B cell (primary cell): Measurements from ENCODE around the gene CXCL5. TPM values are rescaled to one million over a fixed set of nuclear protein-coding genes. Genes with fewer than 3 reads are reported as not detected.

Source experiments
- ATAC-seq: fragments of 200-7000 bp; cut with Tn5 transposase; one replicate; pipeline ENCODE4 v1.10.0; 2021; ENCODE audit warnings: low read depth, mild to moderate bottlenecking, moderate number of reproducible peaks, moderate library complexity
- CTCF ChIA-PET: fragments of 350-600 bp; sonication (Branson Sonifier 250); formaldehyde crosslinking; loops from one replicate; lab custom pipeline; 2021; ENCODE audit warnings: antibody characterized with exemption, inconsistent platforms; lab: Charles Lee
- POLR2A ChIA-PET: fragments of 350-600 bp; sonication (Branson Sonifier 250); formaldehyde crosslinking; loops from one replicate; lab custom pipeline; 2021; ENCODE audit warnings: antibody characterized with exemption; lab: Charles Lee
- DNase-seq: peaks from one replicate; pipeline ENCODE4 v3.0.0; 2013
- H2AFZ ChIP-seq: 2 replicates; pipeline ENCODE4 v1.6.1; 2012; ENCODE audit warnings: mild to moderate bottlenecking, low read depth, low read length; ENCODE audit not compliant: insufficient read depth, poor library complexity, severe bottlenecking
- H3K27ac ChIP-seq, 2 donors: 1 replicate in 1 of 2; 2 replicates in 1 of 2; pipeline ENCODE4 v1.5.1; 2012 to 2013; ENCODE audit warnings: low read length in 2 of 2, mild to moderate bottlenecking in 2 of 2, moderate library complexity in 1 of 2
- H3K27me3 ChIP-seq, 4 experiments: fragments of 200-600 bp in 1 of 4; sonication (generic) in 1 of 4; replicated peaks in 1 of 4; 1 replicate in 2 of 4; 2 replicates in 2 of 4; pipeline versions ENCODE4 v1.6.1 to v1.7.0; 2013 to 2016; ENCODE audit warnings: low read length in 3 of 4, mild to moderate bottlenecking in 2 of 4, mixed read lengths in 1 of 4, moderate library complexity in 1 of 4; ENCODE audit not compliant: insufficient read depth in 4 of 4, control insufficient read depth in 3 of 4; ENCODE audit errors: control extremely low read depth in 1 of 4
- H3K36me3 ChIP-seq, 2 experiments: replicated peaks in 1 of 2; 1 replicate in 1 of 2; 2 replicates in 1 of 2; pipeline versions ENCODE4 v1.6.1 to v1.7.1; 2013; ENCODE audit warnings: low read length in 1 of 2; ENCODE audit not compliant: insufficient read depth in 2 of 2, control insufficient read depth in 1 of 2; ENCODE audit errors: control extremely low read depth in 1 of 2, extremely low read depth in 1 of 2
- H3K4me1 ChIP-seq, 2 donors: fragments of 200-600 bp in 1 of 2; sonication (generic) in 1 of 2; 1 replicate in 1 of 2; 2 replicates in 1 of 2; pipeline versions ENCODE4 v1.5.1 to v1.6.1; 2013 to 2017; ENCODE audit warnings: low read length in 2 of 2; ENCODE audit not compliant: control insufficient read depth in 2 of 2, insufficient read depth in 2 of 2
- H3K4me2 ChIP-seq: replicated peaks from 2 replicates; pipeline ENCODE3; 2012; ENCODE audit warnings: mild to moderate bottlenecking, low read depth, low read length; ENCODE audit not compliant: poor library complexity, severe bottlenecking
- H3K4me3 ChIP-seq, 5 experiments: fragments of 200-600 bp in 1 of 5; sonication (generic) in 1 of 5; 1 replicate in 3 of 5; 2 replicates in 2 of 5; pipeline versions ENCODE4 v1.5.1 to v1.7.0; 2011 to 2016; ENCODE audit warnings: low read length in 4 of 5, mild to moderate bottlenecking in 4 of 5, low read depth in 2 of 5, control low read depth in 1 of 5, moderate library complexity in 1 of 5; ENCODE audit not compliant: insufficient read depth in 1 of 5; ENCODE audit errors: control extremely low read depth in 1 of 5, extremely low read depth in 1 of 5
- H3K79me2 ChIP-seq: fragments of 200-600 bp; sonication (generic); one replicate; pipeline ENCODE4 v1.6.0; 2016; ENCODE audit warnings: low read length; ENCODE audit not compliant: control insufficient read depth, insufficient read depth
- H3K9ac ChIP-seq: fragments of 200-600 bp; sonication (generic); 2 replicates; pipeline ENCODE4 v1.6.1; 2017; ENCODE audit warnings: mild to moderate bottlenecking, low read length, moderate library complexity
- H3K9me3 ChIP-seq, 3 donors: one replicate each; pipeline versions ENCODE4 v1.6.1 to v1.7.1; 2013; ENCODE audit warnings: low read length in 2 of 3; ENCODE audit not compliant: control insufficient read depth in 2 of 3, insufficient read depth in 1 of 3; ENCODE audit errors: control extremely low read depth in 1 of 3
- H4K20me1 ChIP-seq: 2 replicates; pipeline ENCODE4 v1.6.0; 2012; ENCODE audit warnings: mild to moderate bottlenecking, low read length; ENCODE audit not compliant: insufficient read depth, control insufficient read depth, poor library complexity, severe bottlenecking
- H3K27ac Mint-ChIP-seq: one replicate; pipeline ENCODE4 v1.8.0; 2021; ENCODE audit warnings: mixed read lengths
- H3K27me3 Mint-ChIP-seq: one replicate; pipeline ENCODE4 v1.8.0; 2021; ENCODE audit warnings: mixed read lengths
- H3K4me1 Mint-ChIP-seq: one replicate; pipeline ENCODE4 v1.8.0; 2021; ENCODE audit warnings: mixed read lengths
- H3K4me3 Mint-ChIP-seq: one replicate; pipeline ENCODE4 v1.8.0; 2021; ENCODE audit warnings: mixed read lengths
- H3K9me3 Mint-ChIP-seq: one replicate; pipeline ENCODE4 v1.8.0; 2022; ENCODE audit warnings: mixed read lengths; ENCODE audit not compliant: insufficient read depth
- CTCF ChIP-seq: fragments of 200-600 bp; IDR thresholded peaks from one replicate; pipeline ENCODE4 v1.8.0; 2022; ENCODE audit warnings: antibody characterized with exemption, mild to moderate bottlenecking
- EZH2 ChIP-seq: IDR thresholded peaks from 2 replicates; pipeline ENCODE4 v1.6.1; 2012; ENCODE audit warnings: borderline replicate concordance, low read depth, mild to moderate bottlenecking, moderate library complexity, low read length; ENCODE audit not compliant: insufficient read depth, poor library complexity, severe bottlenecking
- WGBS: methylation state at CpG from one replicate; pipeline ENCODE4 v1.1.5; 2013; ENCODE audit warnings: missing lambda C conversion rate; ENCODE audit not compliant: insufficient coverage; 5-methylcytosine and 5-hydroxymethylcytosine counted together
- intact Hi-C: fragments of 100-400 bp; cut with micrococcal nuclease; formaldehyde crosslinking; loops from one replicate; pipeline ENCODE4 v1.10.0; 2022
- polyA plus RNA-seq: library from polyadenylated mRNA; depleted of rRNA; stranded (reverse); fragments of >200 nt; gene quantifications from 2 replicates; pipeline ENCODE4 v1.2.3, GENCODE V29; 2012
- total RNA-seq, 2 donors: library from RNA; stranded (reverse); fragments of 120-200 nt in 1 of 2; gene quantifications; 1 replicate in 1 of 2; 2 replicates in 1 of 2; pipeline versions ENCODE4 v1.2.3 to v1.2.4, GENCODE V29; 2013 to 2022

Gene CXCL5
- total and polyA plus RNA-seq, 2 donors (not counting 1 experiment from before 2014, with no cell fraction given): not detected

GRCh38 chr4:73979407-73979957 is 19.0 kb downstream of the CXCL5 start:
- Histone ChIP-seq H3K27me3 (no peaks in the 10 kb centered on the region), H3K9ac (no peak overlapping the region), H3K9me3 (peaks cover 0 to 15% (median 0%) of the 10 kb centered on the region in 3 donors), H2AFZ (no peak overlapping the region), H4K20me1 (no peaks in the 10 kb centered on the region), H3K79me2 (no peaks in the 10 kb centered on the region), H3K4me2 (no peak overlapping the region), H3K27ac (no peak overlapping the region), H3K4me1 (no peaks in the 10 kb centered on the region), H3K4me3 (no peak overlapping the region), H3K36me3 (no peaks in the 10 kb centered on the region)
- no peak for TF ChIP-seq CTCF
- TF ChIP-seq EZH2: no peak
- intact Hi-C loops: no loop called here
- Mint-ChIP-seq H3K4me3 (no peak overlapping the region), H3K9me3 (no peaks in the 10 kb centered on the region), H3K27me3 (peaks cover 10% of the 10 kb centered on the region), H3K27ac (no peak overlapping the region), H3K4me1 (no peaks in the 10 kb centered on the region)
- CTCF ChIA-PET: no interaction called here
- POLR2A ChIA-PET: no interaction called here
- ATAC-seq (no peak), DNase-seq (no peak)
- WGBS: no CpG with 5 or more reads among the region's 3 CpGs

DNA sequence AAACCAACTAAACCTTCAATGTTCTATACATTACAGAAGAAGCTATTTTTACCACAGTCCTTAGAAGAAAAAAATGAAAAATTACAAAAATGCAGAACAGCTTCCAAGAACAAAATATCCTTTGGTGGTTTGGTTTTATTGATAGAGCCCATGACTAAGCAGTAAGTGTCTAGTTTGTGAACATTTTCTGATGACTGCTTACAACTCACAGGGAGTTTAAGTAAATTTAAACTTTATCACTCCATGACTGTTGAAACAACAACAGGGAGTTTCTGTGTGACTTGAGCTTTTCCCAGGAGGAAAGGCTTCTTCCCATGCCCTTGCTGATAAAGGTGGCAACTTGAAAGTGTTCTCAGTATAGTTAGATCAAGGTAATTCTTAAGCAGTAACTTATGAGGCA is 19.6 kb downstream of the CXCL5 start:
- TF ChIP-seq EZH2 (no peak), CTCF (no peak)

More for the DNA sequence above, 19.6 kb downstream of the CXCL5 start:
- Histone ChIP-seq H3K4me1 (no peaks in the 10 kb centered on the region), H3K9me3 (peaks cover 0 to 15% (median 2%) of the 10 kb centered on the region in 3 donors), H3K4me2 (no peak overlapping the region), H3K79me2 (no peaks in the 10 kb centered on the region), H3K9ac (no peak overlapping the region), H4K20me1 (no peaks in the 10 kb centered on the region), H3K27me3 (no peaks in the 10 kb centered on the region), H3K27ac (no peak overlapping the region), H3K4me3 (no peak overlapping the region), H2AFZ (no peak overlapping the region), H3K36me3 (no peaks in the 10 kb centered on the region)
- no peak for DNase-seq
- peaks cover 10% of the 10 kb centered on the region for H3K27me3 Mint-ChIP-seq
- ChIA-PET CTCF (no interaction called here), POLR2A (no interaction called here)
- no peaks in the 10 kb centered on the region for H3K4me1 Mint-ChIP-seq
- intact Hi-C loops: no loop called here
- ATAC-seq: no peak
- peaks cover under 1% of the 10 kb centered on the region for H3K9me3 Mint-ChIP-seq
- no peak overlapping the region for H3K4me3 Mint-ChIP-seq
- H3K27ac Mint-ChIP-seq: no peak overlapping the region
